SW 1271 (cell line): Measurements from ENCODE around the gene RGS12.

Experiments used
- DNase-seq, 2 experiments: peaks; one replicate each; lab custom pipeline; 2025; lab: John Stamatoyannopoulos, UW

The RGS12 gene

DNA sequence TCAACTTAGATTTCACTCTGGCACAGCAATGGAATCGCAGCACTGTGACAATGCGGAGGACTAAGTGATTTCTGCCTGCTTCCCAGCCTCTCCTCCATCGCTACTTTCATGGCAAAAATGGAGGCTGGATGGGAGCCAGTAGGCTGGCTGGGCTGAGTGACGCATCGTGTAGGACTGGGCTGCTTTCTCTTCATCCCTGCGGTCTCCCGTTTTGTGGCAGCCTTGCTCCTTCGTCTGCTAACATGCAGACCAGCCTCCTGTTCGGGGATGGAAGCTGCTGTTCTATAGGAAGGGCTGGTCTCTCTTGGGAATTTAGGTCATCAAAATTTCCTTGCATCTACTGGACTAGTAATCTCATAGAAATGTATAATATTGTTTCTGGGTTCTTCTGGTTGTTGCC, 15.8 kb upstream of the RGS12 start:
- no peak for DNase-seq

DNA sequence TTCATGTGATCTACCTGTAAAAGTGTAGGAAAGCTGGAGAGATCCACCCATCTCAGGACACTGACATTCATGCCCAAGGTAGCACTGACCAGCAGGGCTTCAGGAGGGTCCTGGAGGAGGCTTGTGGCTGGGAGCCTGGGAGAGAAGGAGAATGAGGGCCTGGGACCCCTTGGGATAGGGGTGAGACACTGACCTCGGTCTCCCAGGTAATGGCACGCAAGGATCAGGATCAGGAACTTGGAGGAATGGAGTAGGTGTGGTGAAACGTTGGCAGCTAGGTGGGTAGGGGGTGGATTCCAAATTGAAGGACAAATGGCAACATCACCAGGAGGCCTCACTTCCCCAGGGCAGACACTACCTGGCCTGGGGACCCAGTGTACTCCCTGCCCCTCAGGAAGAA, 12.4 kb upstream of the RGS12 start:
- no peak for DNase-seq

DNA sequence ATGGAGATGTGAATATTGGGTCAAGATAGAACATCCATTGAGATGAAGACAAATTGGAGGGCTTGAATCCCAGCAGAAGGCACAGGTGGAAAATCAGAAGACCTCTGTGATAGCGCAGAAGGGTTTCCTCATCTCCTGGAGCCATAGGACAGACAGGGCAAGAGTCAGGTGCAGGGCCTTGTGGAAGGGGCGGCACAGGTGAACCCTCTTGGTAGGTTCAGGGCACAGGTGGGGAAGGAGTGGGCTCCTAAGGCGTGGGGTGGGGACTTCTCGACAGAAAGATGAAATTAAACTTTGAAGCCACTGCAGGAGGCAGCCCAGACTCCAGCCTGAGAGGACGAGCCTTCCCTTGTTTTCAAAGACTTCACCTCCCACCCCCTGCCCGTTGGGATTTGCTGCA, 9.3 kb upstream of the RGS12 start:
- no peak for DNase-seq

DNA sequence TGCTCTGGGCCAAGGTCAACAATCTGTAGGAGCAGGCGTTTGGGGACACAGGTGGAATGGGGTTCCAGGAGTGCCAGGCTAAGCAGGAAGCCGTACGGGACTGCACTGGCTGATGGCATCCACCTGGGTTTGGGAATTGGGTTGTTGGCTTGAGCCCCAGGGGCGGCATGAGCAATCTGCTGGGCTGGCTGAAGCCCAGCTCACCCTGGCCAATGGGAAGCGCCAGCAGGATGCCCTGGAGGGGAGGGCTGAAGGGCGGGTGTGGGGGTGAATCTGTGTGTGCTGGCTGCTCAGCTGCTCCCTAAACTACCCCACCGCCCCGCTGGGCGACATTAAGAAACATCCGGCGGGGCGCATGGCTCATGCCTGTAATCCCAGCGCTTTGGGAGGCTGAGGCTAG, 8.9 kb upstream of the RGS12 start:
- DNase-seq: no peak

DNA sequence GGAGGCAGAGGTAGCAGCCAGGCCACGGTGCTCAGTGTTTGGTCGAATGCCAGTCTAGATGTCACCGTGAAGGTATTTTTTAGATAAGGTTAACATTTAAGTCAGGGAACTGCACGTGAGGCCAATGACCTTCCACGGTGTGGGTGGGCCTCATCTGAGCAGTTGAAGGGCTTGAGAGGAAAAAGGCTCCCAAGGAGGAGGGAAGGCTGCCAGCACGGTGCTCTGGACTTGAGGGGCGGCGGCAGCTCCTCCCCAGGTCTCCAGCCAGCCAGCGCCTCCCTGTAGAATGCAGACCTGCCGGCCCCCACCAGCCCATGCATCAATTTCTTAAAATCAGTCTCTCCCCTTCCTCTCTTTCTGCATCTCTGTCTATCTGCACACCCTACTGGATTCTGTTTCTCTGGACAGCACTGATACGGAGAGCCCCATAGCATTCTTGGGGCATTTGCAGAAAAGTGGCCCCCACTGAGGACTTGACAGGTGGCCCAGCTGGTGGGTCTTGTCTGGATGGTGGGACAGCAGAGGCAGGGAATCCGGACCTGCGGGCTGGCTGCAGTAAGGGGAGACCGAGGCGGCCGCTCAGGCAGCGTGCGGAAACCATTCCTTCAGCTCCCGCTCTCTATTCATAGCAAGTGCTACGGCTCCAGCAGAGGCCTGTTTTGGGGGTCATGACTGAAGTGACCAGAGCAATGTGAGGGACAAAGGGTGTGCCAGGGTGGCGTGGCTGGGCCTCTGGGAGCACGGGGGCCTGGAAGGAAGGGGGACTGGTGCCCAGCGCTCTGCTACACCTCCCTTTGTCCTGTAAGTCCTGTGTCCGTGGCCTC, 7.9 kb upstream of the RGS12 start:
- no peak for DNase-seq

DNA sequence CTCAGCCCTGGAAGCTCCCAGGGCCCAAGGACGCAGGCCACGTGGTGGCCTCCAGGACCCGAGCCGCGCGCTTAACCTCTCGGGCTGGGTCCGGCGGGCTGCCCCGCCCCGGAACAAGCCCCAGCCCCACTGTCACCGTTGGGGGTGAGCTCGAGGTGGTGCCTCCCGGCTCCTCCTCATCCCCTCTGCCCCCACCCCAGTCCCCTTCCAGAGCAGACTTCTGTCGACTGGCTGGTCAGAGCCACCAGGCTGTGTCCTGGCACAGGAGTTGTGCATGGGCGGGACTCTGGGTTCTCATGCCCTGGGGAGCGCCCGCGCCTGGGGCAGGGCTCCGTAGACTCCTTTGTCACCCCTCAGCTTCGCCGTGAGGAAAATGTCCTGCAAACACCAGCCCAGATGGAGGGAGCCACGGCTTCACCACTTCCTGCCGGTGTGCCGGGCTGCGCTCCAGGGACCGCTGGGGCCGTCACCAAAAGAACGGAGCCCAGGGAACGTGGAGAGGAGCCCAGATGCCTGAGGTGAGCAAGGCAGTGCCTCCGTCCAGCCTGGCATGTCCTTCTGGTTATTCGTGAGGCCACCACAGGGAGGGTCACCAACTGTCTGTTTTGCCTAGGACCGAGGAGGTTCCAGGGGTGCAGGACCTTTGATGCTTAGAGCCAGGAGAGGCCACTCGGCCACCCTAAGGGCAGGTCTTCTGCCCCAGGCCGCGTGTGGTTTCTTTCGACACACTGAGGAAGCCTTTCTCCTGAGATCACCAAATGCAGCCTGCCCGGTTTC, 7.1 kb upstream of the RGS12 start:
- DNase-seq: no peak

DNA sequence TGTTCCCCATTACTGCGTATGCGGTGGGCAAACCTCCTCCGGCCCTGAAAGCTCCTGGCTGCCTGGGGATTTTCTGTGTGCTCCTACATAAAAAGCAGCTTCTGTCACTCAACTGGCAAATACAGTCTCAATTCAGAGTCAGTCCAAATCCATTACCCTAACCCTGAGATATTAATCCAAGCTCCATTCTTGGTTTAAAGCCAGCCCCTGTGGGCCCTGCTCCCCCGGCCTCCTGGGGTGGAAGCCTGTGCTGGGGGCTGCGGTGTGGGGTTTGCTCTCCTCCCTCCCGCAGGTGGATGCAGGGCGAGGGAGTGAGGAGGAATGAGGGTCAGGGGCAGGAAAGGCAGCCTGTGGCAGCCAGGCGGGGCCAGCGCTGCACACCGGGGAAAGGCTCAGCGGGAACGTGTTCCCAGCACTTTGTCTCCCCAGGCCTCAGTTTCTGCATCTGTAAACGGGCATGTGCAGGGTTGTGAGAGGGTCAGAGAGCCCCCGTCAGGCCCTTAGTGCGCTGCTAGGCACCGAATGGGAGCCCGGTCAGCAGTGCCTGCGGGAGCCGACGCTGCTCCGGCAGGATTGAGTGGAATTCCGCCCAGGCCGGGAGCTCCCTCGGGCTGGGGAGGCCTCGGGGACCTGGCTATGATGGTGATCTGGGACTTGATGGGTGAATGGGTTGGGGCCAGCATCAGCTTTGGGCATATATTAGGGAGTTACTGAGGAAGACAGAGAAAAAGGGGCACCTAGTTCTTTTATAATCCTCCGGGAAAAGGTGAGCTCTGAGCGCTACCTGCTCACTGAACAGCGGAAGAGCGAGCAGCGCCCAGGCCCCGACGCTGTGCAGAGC, 6.3 kb upstream of the RGS12 start:
- no peak for DNase-seq

DNA sequence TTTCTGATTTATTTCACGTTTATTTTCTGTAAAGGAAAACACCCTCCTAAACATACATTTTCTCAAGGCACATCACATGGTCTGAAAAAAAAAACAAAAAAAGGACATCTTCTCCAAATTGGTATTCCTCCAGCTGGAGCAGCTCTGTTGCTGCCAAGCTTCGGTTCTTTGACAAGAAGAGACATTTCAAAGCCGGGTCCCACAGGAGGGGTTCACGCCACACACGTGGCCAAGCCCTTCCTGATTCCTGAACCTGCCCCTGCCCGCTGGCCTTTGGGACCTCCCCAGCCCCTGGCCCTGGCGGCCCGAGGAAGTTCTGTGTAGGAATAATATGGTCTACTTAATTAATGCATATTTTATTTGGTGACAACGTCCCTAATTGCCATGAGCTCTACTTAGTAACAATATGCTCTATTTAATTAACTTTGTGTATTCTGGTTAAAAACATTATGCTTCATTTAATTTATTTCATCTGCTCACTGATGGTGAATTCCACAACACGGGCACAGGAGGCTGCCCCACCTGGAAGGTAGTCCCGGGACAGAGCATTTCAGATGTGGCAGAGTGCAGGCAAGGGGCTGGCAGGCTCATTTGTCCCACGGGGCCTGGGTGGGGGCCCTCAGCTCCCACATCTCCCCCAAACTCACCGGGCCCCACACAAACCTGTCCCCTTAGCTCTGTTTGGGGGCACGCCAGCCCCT, 5.4 kb upstream of the RGS12 start:
- no peak for DNase-seq

DNA sequence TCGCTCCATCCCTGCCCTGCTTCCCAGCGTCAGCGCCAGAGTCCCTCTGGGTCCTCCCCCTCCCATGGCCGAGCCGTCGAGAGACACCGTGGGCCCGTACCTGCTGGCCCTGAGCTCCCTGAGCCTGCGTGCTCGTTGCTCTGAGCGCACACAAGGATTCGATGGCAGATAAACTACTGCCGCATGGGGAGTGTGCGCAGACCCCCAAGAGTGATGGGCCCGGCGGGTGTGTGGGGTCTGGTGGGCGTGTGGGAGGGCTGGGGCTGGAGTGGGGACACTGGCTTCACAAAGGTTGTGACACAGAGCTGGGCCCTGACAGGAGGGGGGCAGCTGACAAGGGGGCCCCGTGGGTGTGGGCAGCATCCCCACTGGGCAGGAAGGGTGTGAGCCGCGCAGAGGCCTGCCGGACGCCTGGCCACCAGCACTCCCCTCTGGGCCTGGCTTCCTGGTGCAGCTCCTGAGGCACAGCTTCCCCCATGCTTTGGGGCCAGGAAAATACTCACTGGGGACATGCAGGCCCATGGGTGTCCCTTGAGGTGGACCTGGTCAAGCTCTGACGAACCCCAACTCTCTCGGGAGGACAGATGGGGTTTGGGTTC, 4.8 kb upstream of the RGS12 start:
- no peak for DNase-seq

DNA sequence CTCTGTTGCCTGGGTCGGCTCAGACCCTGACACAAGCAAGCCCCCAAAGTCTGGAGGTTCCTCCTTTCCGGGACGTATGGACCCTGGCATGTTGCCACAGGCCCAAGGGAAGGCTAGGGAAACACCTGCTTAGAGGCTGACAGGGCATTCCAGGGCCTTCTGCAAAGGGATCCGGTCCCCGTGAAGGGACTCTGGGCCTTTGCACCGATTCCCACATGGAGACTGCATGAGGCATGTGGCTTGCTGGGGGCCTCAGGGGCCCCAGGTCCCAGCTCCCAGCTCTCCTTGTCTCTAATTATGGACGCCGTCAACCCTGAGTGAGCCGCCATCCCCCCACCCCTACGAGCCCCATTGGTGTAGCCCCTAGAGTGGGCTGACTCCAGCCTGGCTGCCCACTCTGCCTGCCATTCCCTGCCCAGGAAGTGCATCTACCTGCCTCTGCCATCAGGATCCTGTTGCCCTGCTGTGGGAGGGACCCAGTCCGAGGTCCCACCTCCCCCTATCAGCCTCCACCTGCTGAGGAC, 4.2 kb upstream of the RGS12 start:
- DNase-seq: no peak

DNA sequence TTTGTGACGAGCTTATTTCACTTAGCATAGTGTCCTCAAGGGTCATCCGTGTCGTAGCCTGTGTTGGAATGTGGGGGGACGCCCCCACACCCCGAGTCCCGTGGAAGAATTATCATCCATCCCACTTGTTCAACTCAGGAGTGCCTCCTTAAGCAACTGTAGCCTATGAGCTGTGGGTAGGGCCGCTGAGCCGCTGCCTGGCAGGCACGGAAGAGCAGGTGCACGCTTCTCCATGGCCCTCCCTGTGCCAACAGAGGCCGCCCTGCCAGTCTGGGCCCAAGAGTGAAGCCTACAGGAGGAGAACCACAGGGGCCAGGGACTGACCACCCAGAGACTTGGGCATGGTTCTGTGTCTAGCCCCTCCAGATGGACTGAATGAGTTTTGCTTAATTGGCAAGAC, 2.3 kb upstream of the RGS12 start:
- DNase-seq: no peak

DNA sequence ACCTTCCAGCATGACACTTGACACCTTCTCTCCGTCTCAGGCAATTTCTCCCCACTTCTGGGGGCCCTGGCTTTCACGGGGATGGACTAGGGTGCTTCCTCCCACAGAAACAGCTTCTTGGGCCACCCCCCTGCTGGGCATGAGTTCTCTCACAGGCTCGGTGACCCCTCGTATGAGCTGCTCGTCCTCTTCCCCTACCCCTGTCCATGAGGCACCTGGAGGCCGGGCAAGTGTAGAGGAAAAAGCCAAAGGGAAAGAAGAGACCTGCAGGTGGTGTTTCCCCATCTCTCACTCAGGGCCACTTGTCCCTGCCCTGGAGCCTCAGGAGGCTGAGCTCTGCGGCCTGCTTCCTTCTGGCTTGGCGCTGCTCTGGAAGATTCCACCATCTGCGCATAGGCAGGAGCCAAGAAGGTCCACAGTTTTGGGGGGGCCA, 1.9 kb upstream of the RGS12 start:
- no peak for DNase-seq

DNA sequence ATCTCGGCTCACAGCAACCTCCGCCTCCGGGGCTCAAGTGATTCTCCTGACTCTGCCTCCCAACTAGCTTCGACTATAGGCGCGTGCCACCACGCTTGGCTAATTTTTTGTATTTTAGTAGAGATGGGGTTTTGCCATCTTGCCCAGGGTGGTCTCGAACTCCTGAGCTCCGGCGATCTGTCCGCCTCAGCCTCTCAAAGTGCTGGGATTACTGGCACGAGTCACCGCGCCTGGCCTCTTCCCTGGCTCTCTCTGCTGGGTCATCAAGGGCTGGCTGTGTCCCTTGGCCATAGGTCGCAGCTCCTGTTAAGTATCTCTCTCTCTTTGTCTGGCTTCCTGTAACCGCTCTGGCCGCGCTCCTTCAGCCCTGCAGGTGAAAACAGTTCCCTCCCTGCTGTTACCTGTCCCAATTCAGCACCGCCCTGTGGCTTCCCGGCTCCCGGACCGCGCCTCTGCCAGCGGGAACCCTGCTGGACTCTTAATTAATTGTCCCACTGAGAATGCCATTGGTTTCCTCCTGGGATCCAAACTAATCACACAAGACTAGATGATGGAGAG, 1.3 kb upstream of the RGS12 start:
- no peak for DNase-seq

DNA sequence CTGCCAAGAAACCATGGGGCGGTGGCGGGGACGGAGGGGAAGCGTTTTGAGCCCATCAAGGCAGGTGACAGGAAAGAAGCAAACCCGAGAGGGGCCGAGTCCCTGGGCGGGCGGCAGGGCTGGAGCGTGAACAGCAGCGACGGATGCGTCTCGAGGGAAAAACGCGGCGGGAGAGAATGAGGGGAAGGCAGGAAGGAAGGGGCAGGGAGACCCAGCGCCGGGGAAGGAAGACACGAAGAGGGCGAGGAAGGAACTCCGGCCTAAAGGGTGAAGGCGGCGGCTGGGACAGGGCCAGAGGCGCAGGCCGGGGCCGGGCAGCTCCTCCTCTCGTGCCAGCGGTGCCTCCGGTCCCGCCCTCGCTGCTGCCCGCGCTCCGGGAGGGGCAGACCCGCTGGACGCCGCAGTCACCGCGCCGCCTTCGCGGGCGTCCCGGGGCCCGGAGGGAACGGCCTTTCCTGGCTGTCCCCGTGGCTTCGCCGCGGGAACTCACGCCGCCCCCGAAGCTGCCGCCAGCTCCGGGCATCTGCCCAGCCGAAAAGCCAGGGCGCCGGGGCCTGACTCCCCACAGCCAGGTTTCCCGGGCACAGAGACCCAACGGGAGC, 751 bp upstream of the RGS12 start:
- DNase-seq: peak in 1 of 2 experiments; percentile 54

DNA sequence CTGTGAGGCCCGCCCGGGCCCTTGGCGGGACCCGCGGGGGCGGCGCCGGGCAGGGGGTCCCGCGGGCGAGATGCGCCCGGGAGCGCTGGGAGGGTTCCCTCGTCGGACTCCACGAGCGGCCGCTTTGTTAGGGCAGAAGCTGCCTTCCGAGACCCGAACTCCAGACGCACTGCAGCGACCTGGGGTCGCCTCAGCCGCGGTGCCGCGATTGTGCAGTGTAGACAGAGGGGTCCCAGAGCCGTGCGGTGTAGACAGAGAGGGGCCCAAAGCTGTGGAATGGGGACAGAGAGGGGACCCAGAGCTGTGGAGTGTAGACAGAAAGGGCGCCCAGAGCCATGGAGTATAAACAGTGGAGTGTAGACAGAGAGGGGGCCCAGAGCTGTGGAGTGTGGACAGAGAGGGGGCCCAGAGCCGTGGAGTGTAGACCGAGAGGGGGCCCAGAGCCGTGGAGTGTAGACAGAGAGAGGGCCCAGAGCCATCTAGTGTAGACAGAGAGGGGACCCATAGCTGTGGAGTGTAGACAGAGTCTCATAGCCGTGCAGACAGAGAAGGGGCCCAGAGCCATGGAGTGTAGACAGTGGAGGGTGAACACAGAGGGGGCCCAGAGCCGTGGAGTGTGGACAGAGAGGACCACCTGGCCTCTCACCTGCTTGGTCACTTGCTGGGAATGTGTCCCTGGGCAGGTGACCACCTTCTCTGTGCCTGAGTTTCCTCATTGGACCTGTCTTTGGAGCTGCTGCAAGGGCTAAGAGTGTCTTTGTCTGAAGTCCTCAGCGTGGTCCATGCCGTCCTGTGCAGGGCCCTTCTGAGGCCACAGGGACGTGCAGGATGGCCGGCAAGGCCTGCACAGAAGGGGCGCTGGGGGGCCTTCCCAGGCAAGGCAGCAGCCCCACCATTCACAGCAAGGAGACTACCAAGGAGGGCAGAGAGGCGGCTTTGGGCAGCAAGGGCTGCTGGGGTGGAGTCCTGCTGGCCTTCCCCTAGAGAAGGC, 875 bp downstream of the RGS12 start:
- DNase-seq: no peak

DNA sequence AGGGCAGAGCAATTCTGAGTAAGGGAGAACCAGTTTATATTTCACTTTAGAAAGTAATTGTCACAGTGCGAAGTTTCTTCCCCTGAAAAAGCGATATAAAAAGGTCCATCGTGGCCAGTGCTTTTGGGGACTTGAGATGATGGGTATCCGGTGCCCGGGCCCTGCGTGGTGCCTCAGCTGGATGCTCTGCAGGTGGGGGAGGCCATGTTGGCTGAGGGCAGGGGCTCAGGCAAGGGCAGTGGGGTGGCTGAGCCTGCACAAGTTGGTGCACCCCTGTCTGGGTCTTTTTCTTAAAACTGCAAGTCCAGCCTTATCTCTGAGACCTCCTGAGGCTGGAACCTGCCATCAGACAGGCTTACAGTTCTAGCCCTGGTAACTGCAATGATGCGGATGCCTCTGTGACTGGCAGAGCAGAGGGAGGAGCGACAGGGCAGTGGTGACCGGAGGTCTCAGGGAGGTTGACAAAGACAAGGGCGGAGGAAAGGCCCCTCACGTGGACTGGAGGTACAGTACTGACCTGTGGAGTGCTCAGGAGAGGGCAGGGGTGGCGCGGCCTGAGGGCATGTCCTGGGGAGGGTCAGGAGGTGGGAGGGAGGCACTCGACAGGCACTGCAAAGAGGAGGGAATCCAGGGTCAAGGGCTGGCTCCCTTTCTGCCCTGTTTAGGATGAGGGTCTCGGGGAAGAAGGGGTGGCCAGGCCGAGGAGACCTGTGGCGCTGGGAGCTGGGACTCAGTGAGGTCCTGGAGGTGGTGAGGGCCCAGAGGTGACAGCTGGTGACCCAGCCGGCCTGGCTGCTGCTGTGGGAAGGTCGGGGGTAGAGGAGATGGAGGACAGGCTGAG, 1.8 kb downstream of the RGS12 start:
- no peak for DNase-seq

DNA sequence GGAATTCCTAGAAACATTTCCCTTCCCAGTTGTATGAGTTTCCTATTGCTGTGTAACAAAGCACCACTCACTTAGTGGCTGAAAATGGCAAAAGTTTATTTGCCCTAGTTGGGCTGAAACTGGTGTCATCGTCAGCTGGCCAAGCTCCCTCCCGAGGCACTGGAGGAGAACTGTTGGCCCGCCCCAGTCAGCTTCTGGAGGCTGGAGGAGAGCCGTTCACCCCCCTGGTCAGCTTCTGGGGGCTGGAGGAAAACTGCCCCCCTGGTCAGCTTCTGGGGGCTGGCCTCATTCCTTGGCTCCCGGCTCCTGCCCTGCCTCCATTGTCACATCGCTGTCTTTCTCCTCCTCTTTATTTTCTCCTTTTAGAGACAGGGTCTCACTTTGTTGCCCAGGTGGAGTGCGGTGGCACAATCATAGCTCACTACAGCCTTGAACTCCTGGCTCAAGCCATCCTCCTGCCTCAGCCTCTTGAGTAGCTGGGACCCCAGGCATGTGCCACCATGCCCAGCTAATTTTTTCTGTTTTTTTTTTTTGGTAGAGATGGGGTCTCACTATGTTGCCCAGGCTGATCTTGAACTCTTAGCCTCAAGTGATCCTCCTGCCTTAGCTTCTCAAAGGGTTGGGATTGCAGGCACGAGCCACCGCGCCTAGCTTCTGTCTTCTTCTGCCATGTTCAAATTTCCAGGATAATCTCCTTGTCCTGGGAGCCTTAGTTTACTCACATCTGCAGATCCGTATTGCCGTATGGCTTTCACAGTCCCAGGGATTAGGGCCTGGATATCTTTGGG, 3.2 kb downstream of the RGS12 start:
- no peak for DNase-seq

DNA sequence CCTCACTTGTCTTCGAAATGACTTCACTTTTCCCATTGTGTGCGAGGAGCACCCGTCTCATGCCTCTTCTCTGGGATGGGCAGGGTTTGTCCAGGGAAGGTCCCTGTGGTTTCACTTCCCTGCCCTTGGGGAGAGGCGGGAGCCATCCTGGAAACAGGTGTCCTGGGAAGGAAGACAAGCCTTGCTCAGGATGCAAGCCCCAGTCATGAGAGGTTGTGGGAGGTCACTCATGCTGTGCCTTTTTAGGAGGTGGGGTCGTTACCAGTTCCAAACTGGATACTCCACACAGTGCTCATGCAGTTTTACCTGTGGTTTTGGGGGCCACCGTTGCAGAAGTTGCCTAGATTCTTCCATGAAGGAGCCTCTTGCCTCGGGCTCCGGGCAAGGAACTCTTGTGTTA, 3.8 kb downstream of the RGS12 start:
- DNase-seq: no peak
